GM18520 (cell line): ENCODE data around the gene ZNF407.
A peak's percentile ranks its signal among the peaks of the same experiment; 100 is the strongest.

Experiments used
- ATAC-seq: cut with Tn5 transposase; IDR thresholded peaks from one replicate; pipeline ENCODE4 v1.9.1; 2021; ENCODE audit not compliant: unreplicated experiment

The ZNF407 gene

DNA sequence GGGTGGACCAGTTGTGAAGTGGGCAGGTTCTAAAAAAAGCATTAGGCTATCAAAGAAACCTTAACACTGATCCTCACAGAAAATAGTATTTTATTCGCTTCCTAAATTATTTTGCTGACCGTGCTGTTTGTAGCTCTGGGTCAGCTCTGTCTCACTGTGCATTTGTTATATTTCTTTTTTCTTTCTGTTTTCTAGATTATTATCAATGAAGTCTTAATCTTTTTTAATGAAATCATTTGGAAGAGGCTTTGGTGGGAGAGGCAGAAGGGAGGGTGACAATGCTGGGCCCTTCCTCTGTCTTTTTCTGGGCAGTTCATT lies 397.7 kb downstream of the ZNF407 start:
- ATAC-seq = no peak

DNA sequence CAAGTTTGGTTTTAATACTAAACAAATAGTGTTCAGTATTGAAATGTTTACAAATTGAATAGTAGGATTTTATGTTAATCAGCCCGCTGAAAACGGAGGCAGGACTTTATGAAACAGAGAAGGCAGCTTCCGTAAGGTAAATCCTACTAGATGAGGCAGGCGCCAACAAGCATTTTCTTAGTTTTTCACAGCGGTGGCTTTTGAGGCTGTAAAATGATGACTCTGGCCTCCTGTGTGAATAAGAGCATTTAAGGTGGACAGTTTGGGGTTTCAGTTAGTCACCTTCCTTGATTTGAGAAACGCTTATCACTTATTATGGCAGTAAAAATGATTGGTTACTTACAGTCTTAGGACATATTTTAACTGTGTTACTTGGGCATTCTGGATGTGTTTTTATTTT lies 398.4 kb downstream of the ZNF407 start:
- ATAC-seq = no peak

DNA sequence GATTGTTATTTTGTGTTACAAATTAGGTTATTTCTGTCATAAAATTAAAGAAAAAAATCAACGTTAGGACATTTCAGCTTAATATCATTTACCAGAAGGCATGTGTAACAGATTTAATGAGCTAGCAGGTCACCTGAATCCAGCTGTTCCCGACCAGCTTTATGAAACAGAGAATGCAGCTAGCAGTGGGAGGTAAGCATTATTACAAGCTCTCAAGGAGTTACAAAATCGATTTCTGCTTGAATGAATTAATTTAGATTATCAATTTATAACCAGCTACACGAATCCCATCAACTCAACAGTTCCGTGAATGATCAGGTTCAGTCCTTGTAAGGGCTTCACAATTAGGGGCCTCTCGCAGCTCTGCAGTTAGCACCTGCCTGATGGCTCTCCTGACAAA lies 399.3 kb downstream of the ZNF407 start:
- ATAC-seq = no peak

DNA sequence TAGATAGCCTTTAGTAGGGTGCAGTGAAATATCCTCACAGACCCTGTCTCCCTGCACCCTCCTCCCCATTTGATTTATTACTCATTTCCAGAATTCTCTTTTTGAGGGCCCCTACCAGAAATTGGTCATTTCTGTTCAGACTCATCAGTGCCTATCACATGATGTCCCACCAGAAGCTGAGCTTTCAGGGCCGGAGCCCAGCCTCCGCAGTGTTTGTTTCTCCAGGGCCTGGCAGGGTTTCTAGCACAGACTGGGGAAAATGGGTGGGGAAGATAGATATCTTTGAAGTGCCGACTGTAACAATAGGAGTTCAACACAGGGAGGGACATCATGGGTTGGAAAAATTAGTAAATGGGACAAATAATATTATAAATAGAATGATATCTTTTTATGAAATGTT lies 403.2 kb downstream of the ZNF407 start:
- ATAC-seq = no peak

DNA sequence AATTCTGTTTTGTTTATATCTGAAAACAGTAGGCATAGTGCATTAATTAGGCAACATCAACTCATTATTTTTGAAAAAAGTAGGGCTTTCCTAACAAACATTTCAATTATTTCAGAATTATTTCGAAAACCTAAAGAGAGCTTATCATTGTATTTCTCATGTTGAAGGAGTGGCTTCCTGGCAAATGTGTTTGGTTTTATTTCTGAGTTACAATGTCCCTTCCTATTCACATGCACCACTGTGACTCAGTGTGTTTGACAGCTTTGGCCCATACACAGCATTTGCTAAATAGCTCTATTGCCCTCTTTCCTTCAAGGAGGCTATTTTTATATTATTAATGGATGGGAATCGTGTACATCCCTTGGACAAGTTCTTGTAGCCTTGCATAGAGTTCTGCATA lies 405.4 kb downstream of the ZNF407 start:
- ATAC-seq = no peak

DNA sequence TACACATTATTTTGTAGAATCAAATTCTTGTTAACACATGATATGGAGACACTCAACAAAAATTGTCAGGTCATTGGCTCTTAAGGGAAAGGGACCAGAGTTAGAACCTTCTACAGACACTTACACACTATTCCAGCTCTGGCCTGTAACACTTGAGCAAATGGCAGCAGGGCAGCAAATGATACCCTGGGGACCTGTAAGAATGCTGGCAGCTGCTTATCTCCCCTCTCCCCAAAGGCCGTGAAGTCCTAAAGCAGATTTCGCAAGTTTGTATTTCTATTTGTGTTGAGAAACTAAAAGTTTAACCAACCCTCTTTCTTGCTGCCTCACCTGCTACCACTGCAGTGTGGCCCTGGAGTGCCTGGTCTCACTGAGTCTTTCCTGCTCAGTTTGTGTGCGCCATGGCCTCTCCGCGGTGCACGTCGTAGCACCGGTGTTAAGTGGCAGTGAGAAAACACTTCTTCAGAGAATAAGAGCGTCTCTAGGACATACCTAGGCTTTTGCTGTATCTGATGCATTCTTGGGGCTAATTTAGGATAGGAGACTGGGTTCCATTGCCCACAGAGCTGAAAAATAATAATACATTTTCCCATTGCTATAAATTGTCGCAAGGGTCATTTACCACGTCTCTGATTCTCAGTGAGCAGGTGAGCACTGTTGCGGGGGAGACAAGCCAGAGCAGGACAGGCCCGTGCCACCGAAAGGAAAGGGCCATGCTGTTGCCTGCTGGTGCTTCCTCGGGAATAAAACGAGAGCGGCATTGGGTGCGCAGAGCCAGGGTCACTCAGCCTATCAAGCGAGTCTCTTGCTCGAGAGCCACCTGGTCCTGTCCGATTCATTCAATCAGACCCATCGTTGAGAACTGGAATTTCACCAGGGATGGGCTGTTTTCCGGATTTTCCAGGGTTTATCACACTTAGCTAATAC lies 406.4 kb downstream of the ZNF407 start:
- no peak for ATAC-seq

DNA sequence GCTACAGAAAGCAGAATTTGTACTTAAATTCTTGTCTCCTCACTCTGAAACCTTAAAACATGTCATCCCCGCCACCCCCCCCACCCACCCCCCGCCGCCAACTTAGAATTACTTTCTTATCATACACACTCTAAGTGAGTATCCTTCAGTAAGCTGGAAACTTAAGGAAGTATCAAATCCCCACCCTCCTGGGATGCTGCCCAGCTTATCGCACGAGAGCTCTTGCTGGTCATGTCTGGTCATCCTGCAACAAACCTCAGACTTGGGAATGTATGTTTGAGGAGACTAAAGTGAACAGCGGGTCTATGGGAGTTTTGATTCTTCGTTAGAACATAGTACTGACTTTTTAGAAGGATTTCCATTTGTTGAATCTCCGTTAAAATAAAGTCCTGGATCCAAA lies 408.0 kb downstream of the ZNF407 start:
- no peak for ATAC-seq

DNA sequence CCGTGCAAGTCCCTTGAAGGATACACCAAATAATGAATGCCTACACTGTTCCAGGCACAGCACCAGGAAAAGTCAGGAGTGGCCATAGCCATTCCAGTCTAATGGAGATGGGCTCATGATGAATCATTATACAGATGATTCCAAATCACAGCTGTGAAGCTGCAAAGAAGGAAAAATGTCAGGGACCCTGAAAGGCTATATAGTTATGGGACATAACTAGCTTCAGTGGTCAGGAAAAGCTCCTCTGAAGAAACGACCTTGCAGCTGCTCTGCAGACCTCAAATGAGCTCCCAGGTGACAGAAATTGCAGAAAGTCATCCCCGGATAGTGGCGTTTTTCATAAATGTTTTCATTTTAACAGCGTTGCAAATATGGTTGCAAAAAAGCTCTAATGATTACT lies 410.5 kb downstream of the ZNF407 start:
- ATAC-seq = no peak

DNA sequence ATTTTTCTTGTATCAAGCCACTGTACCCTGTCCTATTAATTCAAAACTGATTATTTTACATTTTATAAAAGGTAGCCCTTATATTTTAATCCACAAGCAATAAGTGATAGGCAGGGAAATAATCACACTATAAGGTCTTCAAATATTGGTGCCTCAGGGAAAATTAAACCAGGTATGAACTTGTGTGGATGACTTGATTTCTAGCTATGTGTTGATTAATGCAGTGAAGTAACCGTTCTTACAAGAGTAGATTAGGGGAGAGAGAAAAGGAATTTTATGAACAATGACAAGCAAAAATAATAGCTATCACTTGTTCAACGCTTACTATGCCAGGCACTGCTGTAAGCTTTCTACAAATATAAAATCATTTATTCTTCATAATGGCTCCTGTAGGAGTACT lies 411.6 kb downstream of the ZNF407 start:
- no peak for ATAC-seq

DNA sequence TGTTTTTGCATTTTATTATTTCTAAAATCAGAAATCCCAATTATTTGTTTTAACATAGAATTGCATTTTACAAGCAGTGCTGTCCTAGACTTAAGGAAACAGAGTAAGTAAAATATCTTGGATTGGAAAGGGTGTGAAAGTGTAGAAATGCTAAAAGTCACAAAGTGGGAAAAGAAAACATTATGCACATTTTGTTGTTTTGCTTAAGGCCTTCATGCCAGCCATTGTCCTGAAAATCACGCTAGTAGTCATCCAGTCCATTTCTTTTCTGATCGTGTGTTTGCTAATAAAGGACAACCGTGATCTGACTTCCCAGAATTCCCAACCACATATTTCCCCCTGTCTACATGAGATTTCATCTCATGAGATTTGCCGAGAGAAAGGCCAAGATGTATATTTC lies 412.2 kb downstream of the ZNF407 start:
- ATAC-seq = no peak

DNA sequence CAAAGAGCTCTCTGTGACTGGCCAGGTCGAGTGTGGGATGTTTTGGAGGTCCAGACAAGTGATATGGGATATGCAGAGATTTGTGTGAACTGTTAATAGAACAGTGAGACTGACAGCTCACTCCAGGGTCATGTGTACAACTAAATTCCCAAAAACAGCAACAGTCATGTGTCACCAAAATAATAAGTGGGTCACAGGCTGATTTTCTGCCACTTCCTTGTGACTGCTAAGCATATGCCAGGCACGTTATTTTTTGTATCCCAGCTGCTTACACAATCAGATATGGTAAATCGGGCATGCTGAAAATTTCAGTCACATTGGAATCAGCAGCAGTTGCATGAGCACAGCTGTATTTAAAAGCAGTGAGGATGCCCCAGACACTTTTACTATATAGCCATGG lies 412.6 kb downstream of the ZNF407 start:
- no peak for ATAC-seq

DNA sequence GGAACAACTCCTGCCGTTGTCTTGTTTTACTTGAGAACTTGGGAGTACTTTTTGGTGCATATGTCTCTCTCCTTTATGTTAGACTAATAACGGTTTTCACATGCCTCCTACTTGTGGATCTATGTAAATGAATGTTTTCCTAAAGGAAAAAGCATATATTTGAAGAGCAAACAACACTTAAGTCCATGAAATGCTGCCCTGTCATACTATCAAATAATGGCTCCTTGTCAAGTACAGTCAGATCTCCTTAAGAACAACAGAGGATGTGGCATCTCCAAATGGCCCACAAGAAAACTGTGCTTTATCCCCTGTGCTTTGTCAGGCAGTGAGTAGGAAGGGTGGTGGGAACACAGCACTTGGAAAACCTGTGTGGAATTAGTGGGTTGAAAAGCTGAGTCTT lies 413.0 kb downstream of the ZNF407 start:
- no peak for ATAC-seq

DNA sequence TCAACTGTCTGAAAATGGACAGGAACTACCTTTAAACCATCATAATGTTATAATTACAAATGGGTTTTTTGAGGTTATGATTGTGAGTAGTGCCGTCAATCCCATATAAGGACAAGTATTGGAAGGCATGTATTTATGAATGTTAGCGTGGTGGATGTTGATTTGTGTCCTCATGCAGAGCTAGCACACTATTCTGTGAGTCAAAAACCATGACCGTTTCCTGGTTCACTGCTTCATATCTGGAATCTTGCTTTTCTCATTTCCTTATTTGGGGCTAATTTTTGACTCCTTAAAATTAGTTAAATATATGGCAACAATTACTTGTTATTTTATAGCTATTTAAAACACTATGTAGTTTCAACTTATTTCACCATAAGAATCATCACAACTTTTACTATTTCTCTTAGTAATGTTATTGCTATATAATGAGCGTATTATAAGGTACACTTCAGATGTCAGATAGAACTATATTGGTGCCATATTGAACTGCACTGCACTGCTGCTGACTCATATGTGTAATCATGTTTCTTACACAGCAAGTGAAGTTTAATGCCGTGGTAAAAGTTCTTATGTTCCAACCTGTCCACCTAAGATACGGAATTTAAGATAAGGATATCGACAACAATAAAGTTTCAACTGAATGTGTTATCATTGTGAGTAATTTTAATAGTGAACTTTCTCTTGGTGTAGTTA lies 418.5 kb downstream of the ZNF407 start:
- peak; percentile 69 for ATAC-seq

DNA sequence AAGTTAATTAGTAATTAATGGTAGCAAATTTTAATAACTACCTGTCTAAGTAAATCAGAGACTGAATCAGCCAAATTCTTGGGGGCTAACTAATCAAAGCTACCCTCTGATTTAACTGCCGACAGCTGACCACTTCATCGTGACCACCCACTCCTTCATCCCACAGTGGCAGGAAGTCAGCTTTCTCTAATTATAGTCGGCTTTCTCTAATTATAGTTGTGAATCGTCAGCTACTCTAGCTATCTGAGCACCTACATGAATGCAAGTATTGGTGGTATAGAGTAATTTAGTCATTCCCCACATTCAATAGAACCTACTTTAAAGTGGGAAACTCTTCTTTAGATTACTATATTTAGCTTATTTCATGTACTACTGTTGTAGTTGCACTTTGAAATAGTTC lies 425.8 kb downstream of the ZNF407 start:
- ATAC-seq = no peak

DNA sequence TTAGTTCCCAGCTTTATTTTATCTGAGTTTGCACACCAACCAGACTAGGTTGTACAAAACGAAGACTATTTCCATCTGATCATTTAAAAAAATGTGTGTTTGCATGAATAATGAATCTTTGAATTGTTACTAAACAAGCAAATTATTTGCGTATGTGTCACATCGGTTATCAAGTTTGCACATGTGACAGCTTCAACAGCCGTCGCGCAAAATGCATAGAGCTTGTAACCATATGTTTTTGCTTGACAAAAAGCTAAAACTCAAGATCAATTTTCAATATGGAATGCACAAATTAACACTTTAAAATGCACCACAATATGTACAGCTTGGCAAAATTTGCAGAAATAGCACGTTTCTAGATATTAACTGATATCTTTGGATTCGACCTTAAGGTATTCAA lies 427.2 kb downstream of the ZNF407 start:
- no peak for ATAC-seq

DNA sequence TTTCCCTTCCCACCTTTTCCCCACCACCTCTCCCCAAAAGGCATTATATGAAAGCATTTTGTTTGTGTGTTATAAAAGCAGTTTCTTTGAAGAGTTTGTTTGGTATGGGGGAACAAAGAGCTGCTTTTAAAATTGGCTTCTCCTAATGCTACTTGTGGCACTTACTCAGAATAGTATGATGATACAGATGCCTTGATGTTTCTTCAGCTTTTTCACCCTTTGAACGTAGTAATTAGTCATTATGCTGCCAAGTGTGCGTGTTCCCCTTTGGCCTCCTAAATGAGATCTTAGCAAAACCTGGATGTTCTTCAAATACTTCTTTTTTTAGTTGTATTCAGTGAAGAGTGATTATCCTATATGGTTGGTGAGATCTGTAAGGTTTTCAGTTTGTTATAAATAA lies 427.9 kb downstream of the ZNF407 start:
- ATAC-seq = no peak

DNA sequence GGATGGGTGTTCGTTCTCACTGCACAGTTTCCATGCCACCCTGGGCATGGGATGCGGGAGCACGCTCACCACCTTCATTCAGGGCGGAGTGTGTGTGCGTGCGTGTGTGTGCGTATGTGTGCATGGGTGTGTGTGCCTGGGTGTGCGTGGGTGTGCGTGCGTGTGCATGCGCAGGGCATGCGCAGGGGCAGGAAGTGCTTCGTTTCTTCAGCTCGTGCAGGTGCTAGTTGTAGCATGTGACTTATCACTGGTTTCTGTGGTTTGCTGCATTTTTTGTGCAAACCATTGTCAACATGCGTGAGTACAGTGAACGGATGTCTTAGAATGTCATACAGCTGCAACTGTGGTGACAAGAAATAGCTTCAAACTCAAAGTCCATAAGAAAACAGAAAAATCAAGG lies 431.8 kb downstream of the ZNF407 start:
- no peak for ATAC-seq

DNA sequence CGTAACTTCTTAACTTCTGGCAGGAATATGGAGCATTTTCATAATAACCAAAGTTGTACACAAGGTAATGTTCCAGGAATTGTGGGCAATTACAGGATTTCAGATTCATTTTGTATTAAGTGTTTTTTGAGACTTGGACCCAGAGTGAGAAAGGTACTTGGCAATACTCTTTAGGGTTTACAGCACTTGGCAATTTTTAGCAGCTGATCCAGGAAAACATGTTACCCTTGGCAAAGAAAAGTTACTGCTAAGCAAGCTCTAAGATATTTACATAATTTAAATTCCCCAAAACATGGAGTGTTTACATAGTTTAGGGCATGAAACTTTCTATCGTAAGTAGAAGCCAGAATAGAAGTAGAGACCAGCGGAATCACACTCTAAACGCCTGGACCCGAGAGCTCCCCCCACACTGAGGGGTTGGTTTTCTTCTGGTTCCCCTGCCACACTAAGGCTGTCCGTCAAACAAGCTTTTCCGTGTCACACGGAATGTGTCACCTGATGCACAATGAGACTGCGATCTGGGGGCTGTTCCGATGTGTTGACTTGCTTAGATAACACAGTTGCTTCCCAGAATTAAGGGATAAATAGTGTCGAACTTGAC lies 434.1 kb downstream of the ZNF407 start:
- ATAC-seq = no peak

DNA sequence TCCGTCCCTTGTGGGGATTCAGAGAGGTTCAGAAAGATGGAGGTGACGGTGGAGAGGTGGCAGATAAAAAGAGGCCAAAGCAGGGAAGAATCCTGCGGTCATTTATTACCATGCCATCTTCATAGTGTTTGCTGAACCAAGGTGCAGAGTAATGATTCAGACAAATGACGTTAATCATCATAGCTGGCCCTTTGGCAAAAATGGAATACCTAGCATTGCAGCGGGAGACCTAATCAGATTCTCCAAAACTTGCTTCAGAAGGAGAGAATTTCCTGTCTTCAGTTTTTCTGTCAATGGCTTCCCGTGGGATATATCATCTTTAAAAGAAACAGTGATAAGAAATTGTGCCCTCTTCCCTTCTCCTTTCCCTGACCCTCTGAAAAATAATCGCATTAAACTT lies 435.8 kb downstream of the ZNF407 start:
- ATAC-seq = no peak

DNA sequence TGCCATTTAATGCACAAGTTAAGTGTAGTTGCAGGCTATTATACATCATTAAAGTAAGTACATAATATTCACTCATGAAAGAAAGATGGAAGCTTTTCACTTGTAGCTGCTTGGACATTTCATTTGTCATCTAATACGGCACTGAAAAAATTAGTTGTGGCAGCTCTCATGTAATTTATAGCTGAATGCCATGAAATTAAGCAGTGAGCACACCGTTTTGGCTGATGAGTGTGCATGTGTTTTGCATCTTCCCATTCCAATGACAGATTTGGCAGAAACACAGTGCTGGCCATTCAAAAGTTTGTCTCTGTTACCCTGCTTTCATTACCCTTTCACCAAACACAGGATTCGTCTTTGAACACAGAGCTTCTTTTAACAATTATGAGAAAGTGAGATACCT lies 437.3 kb downstream of the ZNF407 start:
- no peak for ATAC-seq

DNA sequence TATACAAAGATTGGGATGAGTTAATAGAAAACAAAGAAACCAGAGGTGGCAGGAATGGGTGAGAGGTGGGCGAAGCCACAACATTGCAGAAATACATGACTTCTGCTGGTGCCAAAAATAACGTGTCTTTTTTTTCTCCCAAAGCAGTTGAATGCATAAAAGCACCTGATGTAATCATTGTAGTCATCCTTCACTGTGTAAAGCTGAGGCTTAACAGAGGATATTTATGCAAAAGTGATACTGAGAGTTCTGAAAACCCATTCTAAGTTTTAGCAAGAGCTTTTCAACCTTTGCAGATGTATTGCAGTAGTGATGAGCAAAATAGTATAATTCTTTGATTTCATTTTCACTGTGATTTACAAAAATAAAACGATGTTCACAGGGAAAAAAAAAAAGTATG lies 438.3 kb downstream of the ZNF407 start:
- no peak for ATAC-seq
